HepG2 (cell line): ENCODE measurements around the gene APOC1. TPM values are rescaled to one million over a fixed set of nuclear protein-coding genes. Genes with fewer than 3 reads are reported as not detected.

Experiments used
- CCDC6 ChIP-seq: sonication (generic); formaldehyde crosslinking; IDR thresholded peaks from 2 replicates; pipeline ENCODE4 v1.8.1; 2022; ENCODE audit warnings: mild to moderate bottlenecking, missing genetic modification reagents, moderate library complexity
- DDIT3 ChIP-seq: sonication (generic); formaldehyde crosslinking; IDR thresholded peaks from 2 replicates; pipeline ENCODE4 v1.4.0; 2020; ENCODE audit warnings: mild to moderate bottlenecking, missing genetic modification reagents
- EHMT2 ChIP-seq: fragments of 200-600 bp; sonication (generic); IDR thresholded peaks from 2 replicates; pipeline ENCODE4 v1.7.0; 2017; ENCODE audit warnings: antibody characterized with exemption, low read depth, low read length, borderline replicate concordance
- ISL2 ChIP-seq: sonication (generic); formaldehyde crosslinking; IDR thresholded peaks from 2 replicates; pipeline ENCODE4 v1.5.0; 2020; ENCODE audit warnings: missing genetic modification reagents
- KLF6 ChIP-seq: IDR thresholded peaks from 2 replicates; pipeline ENCODE4 v1.8.0; 2016; ENCODE audit warnings: missing biosample characterization, missing genetic modification reagents
- MAF1 ChIP-seq: sonication (generic); formaldehyde crosslinking; IDR thresholded peaks from 2 replicates; pipeline ENCODE4 v1.5.0; 2020; ENCODE audit warnings: missing genetic modification reagents, borderline replicate concordance
- MYNN ChIP-seq: sonication (generic); formaldehyde crosslinking; IDR thresholded peaks from 2 replicates; pipeline ENCODE4 v1.4.0; 2020; ENCODE audit warnings: mild to moderate bottlenecking, low read depth, missing genetic modification reagents
- NR2F2 ChIP-seq: IDR thresholded peaks from 2 replicates; pipeline ENCODE4 v1.6.1; 2012; ENCODE audit warnings: low read depth, inconsistent platforms, borderline replicate concordance
- PHF20 ChIP-seq: sonication (generic); formaldehyde crosslinking; IDR thresholded peaks from 2 replicates; pipeline ENCODE4 v1.5.0; 2020; ENCODE audit warnings: mild to moderate bottlenecking, missing genetic modification reagents
- POLR2A ChIP-seq, 2 experiments: IDR thresholded peaks; 2 replicates each; pipeline ENCODE4 v1.6.1; 2011; ENCODE audit warnings: low read depth in 2 of 2, low read length in 2 of 2, mild to moderate bottlenecking in 1 of 2, moderate library complexity in 1 of 2; ENCODE audit not compliant: insufficient read depth in 1 of 2
- POLR2G ChIP-seq: fragments of 200-400 bp; formaldehyde crosslinking; IDR thresholded peaks from 2 replicates; pipeline ENCODE4 v1.6.1; 2018; ENCODE audit warnings: mild to moderate bottlenecking, low read depth, low read length, moderate library complexity
- SMARCE1 ChIP-seq: fragments of 450-650 bp; IDR thresholded peaks from 2 replicates; pipeline ENCODE4 v1.6.1; 2017; ENCODE audit warnings: borderline replicate concordance
- SSRP1 ChIP-seq: IDR thresholded peaks from 2 replicates; pipeline ENCODE4 v1.6.1; 2016; ENCODE audit warnings: control low read depth
- ZBTB25 ChIP-seq: IDR thresholded peaks from 2 replicates; pipeline ENCODE4 v1.6.1; 2018; ENCODE audit warnings: missing genetic modification reagents
- ZBTB43 ChIP-seq: sonication (generic); formaldehyde crosslinking; conservative IDR thresholded peaks from 2 replicates; pipeline ENCODE4 v1.4.0; 2020; ENCODE audit warnings: missing genetic modification reagents
- ZNF549 ChIP-seq: sonication (generic); formaldehyde crosslinking; IDR thresholded peaks from 2 replicates; pipeline ENCODE4 v1.5.0; 2020; ENCODE audit warnings: missing genetic modification reagents
- ZNF563 ChIP-seq: sonication (generic); formaldehyde crosslinking; IDR thresholded peaks from 2 replicates; pipeline ENCODE4 v1.8.0; 2022; ENCODE audit warnings: mild to moderate bottlenecking, moderate library complexity, missing genetic modification reagents
- ZNF674 ChIP-seq: sonication (generic); formaldehyde crosslinking; IDR thresholded peaks from 2 replicates; pipeline ENCODE4 v1.5.0; 2020; ENCODE audit warnings: low read depth, mild to moderate bottlenecking, missing genetic modification reagents
- ZNF850 ChIP-seq: sonication (generic); formaldehyde crosslinking; conservative IDR thresholded peaks from 2 replicates; pipeline ENCODE4 v1.9.0; 2021; ENCODE audit warnings: mild to moderate bottlenecking, missing genetic modification reagents
- polyA plus RNA-seq, 8 experiments: library from polyadenylated mRNA; depleted of rRNA in 3 of 8; stranded (reverse) in 7 of 8; unstranded in 1 of 8; fragments of >200 nt; fragmentation: Illumina TruSeq in 4 of 8; extraction: Trizol in 4 of 8; gene quantifications; 2 replicates each; pipeline versions ENCODE4 v1.2.1 to v1.2.3, GENCODE V29; 2011 to 2016; ENCODE audit warnings: low read depth in 4 of 8, missing spikeins in 1 of 8, mixed read lengths in 1 of 8; ENCODE audit not compliant: insufficient read depth in 1 of 8
- total RNA-seq, 5 experiments: library from RNA; depleted of rRNA; stranded (reverse); fragments of >200 nt; fragmentation: Illumina TruSeq; extraction: Trizol; gene quantifications; 2 replicates each; pipeline ENCODE4 v1.2.3, GENCODE V29; 2016; ENCODE audit warnings: low read depth in 1 of 5
- TF ChIP-seq, protein P1 (sequence below): sonication (generic); formaldehyde crosslinking; IDR thresholded peaks from 2 replicates; pipeline ENCODE4 v1.4.0; 2020; ENCODE audit warnings: missing genetic modification reagents

Gene APOC1
- total and polyA plus RNA-seq, 2 of the 13 experiments (the other 11 are each of a cell fraction or from before 2014, with no cell fraction given): 600 to 1,235 TPM

DNA sequence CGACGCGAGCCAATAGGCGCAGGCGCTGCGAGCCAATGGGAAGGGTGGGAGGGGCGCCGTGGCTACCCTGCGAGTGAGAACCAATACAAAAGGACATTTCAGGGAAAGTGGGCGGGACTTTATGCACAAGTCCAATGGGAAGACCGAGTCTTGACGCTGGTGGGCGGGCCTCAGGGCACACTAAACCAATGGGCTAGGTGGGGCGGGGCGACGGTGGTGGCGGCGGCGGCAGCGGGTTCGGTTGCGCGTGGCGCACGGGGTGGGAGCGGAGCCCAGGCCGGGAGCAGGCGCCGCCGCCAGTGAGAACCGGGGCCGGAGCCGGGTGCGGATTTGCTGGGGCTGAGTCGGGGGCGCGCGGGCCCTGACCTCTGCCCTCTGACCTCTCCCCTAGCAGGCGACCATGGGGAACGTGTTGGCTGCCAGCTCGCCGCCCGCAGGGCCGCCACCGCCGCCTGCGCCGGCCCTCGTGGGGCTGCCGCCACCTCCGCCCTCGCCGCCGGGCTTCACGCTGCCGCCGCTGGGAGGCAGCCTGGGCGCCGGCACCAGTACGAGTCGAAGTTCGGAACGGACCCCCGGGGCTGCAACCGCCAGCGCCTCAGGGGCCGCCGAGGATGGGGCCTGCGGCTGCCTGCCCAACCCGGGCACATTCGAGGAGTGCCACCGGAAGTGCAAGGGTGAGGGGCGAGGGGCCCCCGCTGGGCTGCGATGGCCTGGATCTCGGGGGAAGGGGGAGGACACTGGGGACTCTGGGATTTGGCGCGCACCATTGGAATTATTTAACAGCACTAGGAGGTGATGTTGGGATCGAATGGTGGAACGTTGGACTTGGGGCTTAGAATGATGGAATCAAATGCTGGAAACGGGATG lies 23.2 kb upstream of the APOC1 start, which contains the start of gene TOMM40 (continued):
- TF ChIP-seq ZNF549: no peak
- no peak for TF ChIP-seq ZBTB43 (CRISPR knock-in tag)
- no peak; the same call in 1 of the 2 replicates for TF ChIP-seq NR2F2
- no peak for TF ChIP-seq ISL2 (CRISPR knock-in tag)
- TF ChIP-seq SSRP1: no peak
- no peak for TF ChIP-seq ZNF850
- peak; percentile 34 for TF ChIP-seq CCDC6 (CRISPR knock-in tag)
- no peak for TF ChIP-seq MAF1 (CRISPR knock-in tag)
- TF ChIP-seq, protein P1, sequence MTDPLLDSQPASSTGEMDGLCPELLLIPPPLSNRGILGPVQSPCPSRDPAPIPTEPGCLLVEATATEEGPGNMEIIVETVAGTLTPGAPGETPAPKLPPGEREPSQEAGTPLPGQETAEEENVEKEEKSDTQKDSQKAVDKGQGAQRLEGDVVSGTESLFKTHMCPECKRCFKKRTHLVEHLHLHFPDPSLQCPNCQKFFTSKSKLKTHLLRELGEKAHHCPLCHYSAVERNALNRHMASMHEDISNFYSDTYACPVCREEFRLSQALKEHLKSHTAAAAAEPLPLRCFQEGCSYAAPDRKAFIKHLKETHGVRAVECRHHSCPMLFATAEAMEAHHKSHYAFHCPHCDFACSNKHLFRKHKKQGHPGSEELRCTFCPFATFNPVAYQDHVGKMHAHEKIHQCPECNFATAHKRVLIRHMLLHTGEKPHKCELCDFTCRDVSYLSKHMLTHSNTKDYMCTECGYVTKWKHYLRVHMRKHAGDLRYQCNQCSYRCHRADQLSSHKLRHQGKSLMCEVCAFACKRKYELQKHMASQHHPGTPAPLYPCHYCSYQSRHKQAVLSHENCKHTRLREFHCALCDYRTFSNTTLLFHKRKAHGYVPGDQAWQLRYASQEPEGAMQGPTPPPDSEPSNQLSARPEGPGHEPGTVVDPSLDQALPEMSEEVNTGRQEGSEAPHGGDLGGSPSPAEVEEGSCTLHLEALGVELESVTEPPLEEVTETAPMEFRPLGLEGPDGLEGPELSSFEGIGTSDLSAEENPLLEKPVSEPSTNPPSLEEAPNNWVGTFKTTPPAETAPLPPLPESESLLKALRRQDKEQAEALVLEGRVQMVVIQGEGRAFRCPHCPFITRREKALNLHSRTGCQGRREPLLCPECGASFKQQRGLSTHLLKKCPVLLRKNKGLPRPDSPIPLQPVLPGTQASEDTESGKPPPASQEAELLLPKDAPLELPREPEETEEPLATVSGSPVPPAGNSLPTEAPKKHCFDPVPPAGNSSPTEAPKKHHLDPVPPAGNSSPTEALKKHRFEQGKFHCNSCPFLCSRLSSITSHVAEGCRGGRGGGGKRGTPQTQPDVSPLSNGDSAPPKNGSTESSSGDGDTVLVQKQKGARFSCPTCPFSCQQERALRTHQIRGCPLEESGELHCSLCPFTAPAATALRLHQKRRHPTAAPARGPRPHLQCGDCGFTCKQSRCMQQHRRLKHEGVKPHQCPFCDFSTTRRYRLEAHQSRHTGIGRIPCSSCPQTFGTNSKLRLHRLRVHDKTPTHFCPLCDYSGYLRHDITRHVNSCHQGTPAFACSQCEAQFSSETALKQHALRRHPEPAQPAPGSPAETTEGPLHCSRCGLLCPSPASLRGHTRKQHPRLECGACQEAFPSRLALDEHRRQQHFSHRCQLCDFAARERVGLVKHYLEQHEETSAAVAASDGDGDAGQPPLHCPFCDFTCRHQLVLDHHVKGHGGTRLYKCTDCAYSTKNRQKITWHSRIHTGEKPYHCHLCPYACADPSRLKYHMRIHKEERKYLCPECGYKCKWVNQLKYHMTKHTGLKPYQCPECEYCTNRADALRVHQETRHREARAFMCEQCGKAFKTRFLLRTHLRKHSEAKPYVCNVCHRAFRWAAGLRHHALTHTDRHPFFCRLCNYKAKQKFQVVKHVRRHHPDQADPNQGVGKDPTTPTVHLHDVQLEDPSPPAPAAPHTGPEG (CRISPR knock-in tag): no peak
- TF ChIP-seq ZBTB25 (CRISPR knock-in tag): peak; percentile 9; the same call in 1 of the 2 replicates
- 0 out of 2 replicates have a peak, but pooled peaks have one; percentile 62 for TF ChIP-seq ZNF674 (CRISPR knock-in tag)
- peak; percentile 88; the same call in 1 of the 2 replicates for TF ChIP-seq ZNF563
- no peak for TF ChIP-seq EHMT2
- no peak for TF ChIP-seq DDIT3
- no peak for TF ChIP-seq SMARCE1
- TF ChIP-seq POLR2A (IDR thresholded peaks at IDR 0.05; ENCODE audit: insufficient read depth in 1 of 2, low read depth in 2 of 2, low read length in 2 of 2): peak; percentile 55 to 65; a peak in 3 of 4 replicates
- TF ChIP-seq KLF6 (CRISPR knock-in tag): no peak
- no peak for TF ChIP-seq MYNN
- TF ChIP-seq POLR2G: peak; percentile 66
- no peak; the same call in 1 of the 2 replicates for TF ChIP-seq PHF20 (CRISPR knock-in tag)
